Tibial nerve (tissue), 4 donors: ENCODE measurements around the gene PITPNM1. TPM values are rescaled to one million over a fixed set of nuclear protein-coding genes. Genes with fewer than 3 reads are reported as not detected.
"Not testable (repeated sequence)": the region's sequence is repeated elsewhere in the genome, so short reads cannot be mapped to it uniquely, and the experiment has no call there.

Source experiments
- DNase-seq, 2 donors: peaks; one replicate each; pipeline ENCODE4 v3.0.0-alpha.2; 2019; ENCODE audit warnings: low spot score in 2 of 2
- H3K27ac ChIP-seq, 4 donors: fragments of 200-600 bp; sonication (generic) in 3 of 4; one replicate each; pipeline ENCODE4 v1.5.1; 2017 to 2019; ENCODE audit warnings: mild to moderate bottlenecking in 1 of 4
- H3K27me3 ChIP-seq, 2 donors: fragments of 200-600 bp; sonication (generic) in 1 of 2; one replicate each; pipeline versions ENCODE4 v1.5.1 to v1.6.0; 2017 to 2019
- H3K36me3 ChIP-seq, 3 donors: fragments of 200-600 bp; sonication (generic); one replicate each; pipeline ENCODE4 v1.5.1; 2018 to 2019
- H3K4me1 ChIP-seq, 4 donors: fragments of 200-600 bp; sonication (generic) in 3 of 4; one replicate each; pipeline ENCODE4 v1.5.1; 2017 to 2019
- H3K4me3 ChIP-seq, 4 donors: fragments of 200-600 bp; sonication (generic) in 3 of 4; one replicate each; pipeline ENCODE4 v1.5.1; 2017 to 2019; ENCODE audit warnings: mild to moderate bottlenecking in 1 of 4, moderate library complexity in 1 of 4
- H3K9me3 ChIP-seq, 4 donors: fragments of 200-600 bp; sonication (generic) in 3 of 4; one replicate each; pipeline ENCODE4 v1.5.1; 2017 to 2019
- CTCF ChIP-seq, 5 experiments: fragments of 200-600 bp in 3 of 5; fragments of 450-650 bp in 2 of 5; sonication (generic) in 3 of 5; IDR thresholded peaks; one replicate each; pipeline ENCODE4 v1.5.1; 2016 to 2019; ENCODE audit warnings: antibody characterized with exemption in 5 of 5, mild to moderate bottlenecking in 3 of 5, moderate library complexity in 2 of 5
- EP300 ChIP-seq, 2 donors: sonication (generic); formaldehyde crosslinking; IDR thresholded peaks; one replicate each; pipeline ENCODE4 v1.6.1; 2017; ENCODE audit warnings: antibody characterized with exemption in 2 of 2, mild to moderate bottlenecking in 1 of 2
- POLR2A ChIP-seq, 2 donors: fragments of 450-650 bp; IDR thresholded peaks; one replicate each; pipeline ENCODE4 v1.6.1; 2017; ENCODE audit warnings: antibody characterized with exemption in 2 of 2, mild to moderate bottlenecking in 2 of 2, moderate library complexity in 2 of 2
- WGBS, 2 donors: methylation state at CpG; one replicate each; pipeline ENCODE4 v1.1.5; 2018; 5-methylcytosine and 5-hydroxymethylcytosine counted together
- total RNA-seq, 4 donors: library from RNA; depleted of rRNA; stranded (reverse); fragments of >200 nt; gene quantifications; one replicate each; pipeline ENCODE4 v1.1.0, GENCODE V29; 2016

The PITPNM1 gene
- total RNA-seq, 4 donors from 2014 or later = 22.8 to 69.6 (median 38.6) TPM

DNA sequence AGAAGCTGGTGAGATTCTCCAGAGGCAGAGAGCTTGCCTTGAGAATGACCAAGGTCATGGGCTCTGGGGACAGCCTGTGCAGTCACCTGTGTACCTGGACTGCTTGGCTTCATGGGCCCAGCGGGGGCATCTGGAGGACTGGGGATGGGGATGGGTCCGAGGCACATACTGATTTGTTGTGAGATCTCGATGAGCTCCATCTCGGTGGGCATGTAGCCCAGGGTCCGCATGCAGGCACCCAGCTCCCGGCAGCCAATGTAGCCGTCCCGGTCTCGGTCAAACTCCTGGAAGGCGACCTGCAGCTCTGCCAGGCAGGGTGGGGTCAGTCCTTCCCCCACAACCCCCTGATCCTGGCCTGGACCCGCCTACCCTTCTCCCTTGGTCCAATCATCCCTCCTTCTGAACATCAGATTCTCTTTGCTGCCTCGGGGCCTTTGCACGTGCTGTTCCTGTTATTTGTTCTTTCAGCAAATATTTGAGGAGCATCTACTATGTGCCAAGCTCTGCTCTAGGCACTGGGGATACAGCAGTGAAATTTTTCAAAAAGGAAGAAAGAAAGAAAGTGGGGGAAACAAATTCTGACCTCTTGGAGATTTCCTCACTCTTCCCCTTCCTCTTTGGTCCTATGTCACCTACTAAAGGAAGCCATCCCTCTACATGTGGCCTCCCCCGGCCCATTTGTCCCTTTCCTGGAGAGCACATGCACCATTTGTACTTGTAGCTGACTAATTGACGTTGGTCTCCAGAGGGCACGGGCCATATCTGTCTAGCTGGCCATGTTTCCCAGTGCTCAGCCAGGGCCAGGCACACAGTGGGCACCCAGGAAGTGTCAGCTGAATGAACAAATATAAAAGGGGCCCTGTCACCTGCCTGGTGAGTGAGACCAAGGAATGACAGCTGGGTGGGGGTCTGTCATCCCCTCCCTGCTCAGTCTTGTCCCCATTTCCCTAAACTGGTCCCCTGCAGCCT, 16.0 kb upstream of the PITPNM1 start:
- Histone ChIP-seq H3K9me3 (no peaks in the 10 kb centered on the region), H3K27ac (no peak overlapping the region), H3K27me3 (no peaks in the 10 kb centered on the region), H3K4me3 (no peak overlapping the region), H3K36me3 (no peaks in the 10 kb centered on the region), H3K4me1 (no peaks in the 10 kb centered on the region)
- TF ChIP-seq POLR2A (IDR thresholded peaks at IDR 0.05) = no peak
- WGBS, 2 donors = 84 to 92% methylated on average over 16 of the region's 16 CpGs
- DNase-seq = no peak

- H3K9me3 ChIP-seq = no peaks in the 10 kb centered on the region
- no peaks in the 10 kb centered on the region for H3K27me3 ChIP-seq
- no peaks in the 10 kb centered on the region for H3K36me3 ChIP-seq
- H3K27ac ChIP-seq = no peak overlapping the region
- no peak for DNase-seq
- 85 to 89% methylated on average over 30 to 32 of the region's 32 CpGs for WGBS, 2 donors
- H3K4me3 ChIP-seq = no peak overlapping the region
- TF ChIP-seq CTCF (IDR thresholded peaks at IDR 0.05) (no peak), POLR2A (IDR thresholded peaks at IDR 0.05) (no peak), EP300 (IDR thresholded peaks at IDR 0.05) (no peak)
- no peaks in the 10 kb centered on the region for H3K4me1 ChIP-seq
Observed at GRCh38 chr11:67519726-67520125, 14.6 kb upstream of the PITPNM1 start.

DNA sequence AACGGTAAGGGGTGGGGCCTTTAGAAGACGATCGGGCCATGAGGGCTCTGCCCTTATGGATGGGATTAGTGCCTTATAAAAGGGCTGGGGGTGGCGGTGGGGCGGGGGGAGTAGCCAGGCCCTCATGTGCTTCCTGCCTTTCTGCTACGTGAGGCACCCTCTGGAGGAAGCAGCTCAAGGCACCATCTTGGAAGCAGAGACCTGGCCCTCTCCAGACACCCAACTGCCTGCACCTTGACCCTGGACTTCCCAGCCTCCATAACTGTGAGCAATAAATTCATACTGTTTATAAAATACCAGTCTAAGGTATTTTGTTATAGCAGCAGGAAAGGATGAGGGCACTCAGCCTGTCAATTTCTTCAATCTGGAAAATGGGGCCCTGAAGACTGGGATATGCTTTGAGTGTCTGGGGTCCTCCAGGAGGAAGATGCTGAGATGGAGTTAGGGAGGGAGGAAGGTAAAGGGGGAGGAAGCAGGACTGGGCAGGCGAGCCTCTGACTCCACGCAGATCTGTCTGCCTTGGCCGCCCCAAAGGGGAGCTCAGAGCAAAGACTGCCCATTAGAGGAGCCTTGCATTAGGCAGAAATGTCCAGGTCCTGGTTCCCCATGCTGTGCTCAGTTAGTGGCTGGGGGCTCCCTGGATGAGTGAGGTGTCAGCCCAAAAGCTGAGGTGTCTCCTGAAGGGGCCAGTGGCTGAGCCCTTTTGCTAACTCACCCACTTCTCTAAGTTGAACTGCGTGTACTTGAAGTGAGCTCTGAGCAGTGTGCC, 12.8 kb upstream of the PITPNM1 start:
- Histone ChIP-seq H3K4me1 (no peaks in the 10 kb centered on the region), H3K27me3 (no peaks in the 10 kb centered on the region), H3K27ac (no peak overlapping the region), H3K36me3 (no peaks in the 10 kb centered on the region), H3K4me3 (no peak overlapping the region), H3K9me3 (no peaks in the 10 kb centered on the region)
- DNase-seq = no peak
- TF ChIP-seq POLR2A (IDR thresholded peaks at IDR 0.05) (no peak), EP300 (IDR thresholded peaks at IDR 0.05) (no peak), CTCF (IDR thresholded peaks at IDR 0.05) (no peak)
- 68 to 77% methylated on average over 10 of the region's 10 CpGs for WGBS, 2 donors

DNA sequence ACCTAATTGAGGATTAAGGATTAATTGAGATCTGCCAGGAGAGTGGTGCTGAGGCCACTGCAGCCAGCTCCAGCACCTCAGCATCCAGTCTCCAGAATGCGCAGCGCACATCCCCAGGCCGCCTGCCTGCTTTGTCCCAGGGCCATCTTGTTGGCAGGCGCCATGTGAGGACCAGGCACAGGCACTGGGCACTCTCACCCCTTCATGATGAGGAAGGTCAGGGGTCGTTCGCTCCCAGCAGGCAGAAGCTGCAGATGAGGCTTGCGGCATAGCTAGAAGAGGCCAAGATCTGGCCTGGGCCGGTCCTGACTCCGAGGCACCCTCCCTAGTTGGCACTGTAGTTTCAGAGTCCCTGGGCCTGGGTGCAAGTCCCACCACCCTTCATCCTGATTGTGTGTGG, 11.6 kb upstream of the PITPNM1 start:
- Histone ChIP-seq H3K9me3 (no peaks in the 10 kb centered on the region), H3K27ac (no peak overlapping the region), H3K4me3 (no peak overlapping the region), H3K27me3 (no peaks in the 10 kb centered on the region), H3K4me1 (no peaks in the 10 kb centered on the region), H3K36me3 (no peaks in the 10 kb centered on the region)
- 83 to 88% methylated on average over 7 to 8 of the region's 9 CpGs for WGBS, 2 donors
- no peak for DNase-seq
- no peak for TF ChIP-seq EP300 (IDR thresholded peaks at IDR 0.05)
- no peak for TF ChIP-seq POLR2A (IDR thresholded peaks at IDR 0.05)
- TF ChIP-seq CTCF (IDR thresholded peaks at IDR 0.05) = no peak

- 53 to 68% methylated on average over 7 of the region's 7 CpGs for WGBS, 2 donors
- H3K9me3 ChIP-seq = no peaks in the 10 kb centered on the region
- no peak for DNase-seq
- TF ChIP-seq CTCF (IDR thresholded peaks at IDR 0.05) = no peak
- H3K27ac ChIP-seq = no peak overlapping the region
- H3K36me3 ChIP-seq = no peaks in the 10 kb centered on the region
- H3K4me1 ChIP-seq = peaks cover 0 to 1% (median 0%) of the 10 kb centered on the region in 4 donors
- no peaks in the 10 kb centered on the region for H3K27me3 ChIP-seq
- no peak overlapping the region for H3K4me3 ChIP-seq
Observed at GRCh38 chr11:67514116-67514515, 9.0 kb upstream of the PITPNM1 start.

- WGBS, 2 donors = 86 to 94% methylated on average over 4 of the region's 4 CpGs
- not testable (repeated sequence) for H3K27me3 ChIP-seq, H3K36me3 ChIP-seq, H3K27ac ChIP-seq, H3K9me3 ChIP-seq, H3K4me3 ChIP-seq, DNase-seq
- peaks cover 0 to 19% (median 11%) of the 10 kb centered on the region in 4 donors for H3K4me1 ChIP-seq
Observed at GRCh38 chr11:67511558-67511957, 6.4 kb upstream of the PITPNM1 start.
